Measurements from ENCODE around the gene PCDHB1.
"Not testable (repeated sequence)": the region's sequence is repeated elsewhere in the genome, so short reads cannot be mapped to it uniquely, and the experiment has no call there.

PCDHB1 gene

GRCh38 chr5:141084487-141084989 lies 33.4 kb downstream of the PCDHB1 start:
- DNase-seq (ENCODE audit: low read depth): no peak

- DNase-seq (ENCODE audit: low read depth): no peak
These were observed 43.5 kb downstream of the PCDHB1 start, which contains the start of gene PCDHB2 for GRCh38 chr5:141094481-141095262. Gene PCDHB2, plus strand, starts transcription at chr5:141094615. Its CDS starts 176 bp downstream, at chr5:141094791.

GRCh38 chr5:141095263-141095641 lies 44.1 kb downstream of the PCDHB1 start:
- no peak for DNase-seq (ENCODE audit: low read depth)

- not testable (repeated sequence) for DNase-seq (ENCODE audit: low read depth)
These were observed 45.0 kb downstream of the PCDHB1 start for GRCh38 chr5:141096181-141096580.

GRCh38 chr5:141096586-141096985 lies 45.4 kb downstream of the PCDHB1 start:
- not testable (repeated sequence) for DNase-seq (ENCODE audit: low read depth)

GRCh38 chr5:141100243-141100805 lies 49.1 kb downstream of the PCDHB1 start, which contains the start of gene PCDHB3:
Gene PCDHB3, plus strand, starts transcription at chr5:141100473. Its CDS starts 177 bp downstream, at chr5:141100650.
- DNase-seq (ENCODE audit: low read depth): no peak

GRCh38 chr5:141101059-141101458 lies 49.9 kb downstream of the PCDHB1 start:
- no peak for DNase-seq (ENCODE audit: low read depth)

- DNase-seq (ENCODE audit: low read depth): not testable (repeated sequence)
These were observed 50.9 kb downstream of the PCDHB1 start for GRCh38 chr5:141102070-141102469.

- DNase-seq (ENCODE audit: low read depth): not testable (repeated sequence)
These were observed 51.3 kb downstream of the PCDHB1 start for GRCh38 chr5:141102471-141102870.

- DNase-seq (ENCODE audit: low read depth): no peak
These were observed 54.2 kb downstream of the PCDHB1 start for GRCh38 chr5:141105350-141105749.

Data from stimulated activated CD8-positive, alpha-beta memory T cell treated with anti-CD3 and anti-CD28 coated beads, Interleukin-12 subunit alpha, Interleukin-12 subunit beta, amount 100 ng/mL, for 4 hours (primary cell).